Measurements from ENCODE around the gene PAXX.

DNA sequence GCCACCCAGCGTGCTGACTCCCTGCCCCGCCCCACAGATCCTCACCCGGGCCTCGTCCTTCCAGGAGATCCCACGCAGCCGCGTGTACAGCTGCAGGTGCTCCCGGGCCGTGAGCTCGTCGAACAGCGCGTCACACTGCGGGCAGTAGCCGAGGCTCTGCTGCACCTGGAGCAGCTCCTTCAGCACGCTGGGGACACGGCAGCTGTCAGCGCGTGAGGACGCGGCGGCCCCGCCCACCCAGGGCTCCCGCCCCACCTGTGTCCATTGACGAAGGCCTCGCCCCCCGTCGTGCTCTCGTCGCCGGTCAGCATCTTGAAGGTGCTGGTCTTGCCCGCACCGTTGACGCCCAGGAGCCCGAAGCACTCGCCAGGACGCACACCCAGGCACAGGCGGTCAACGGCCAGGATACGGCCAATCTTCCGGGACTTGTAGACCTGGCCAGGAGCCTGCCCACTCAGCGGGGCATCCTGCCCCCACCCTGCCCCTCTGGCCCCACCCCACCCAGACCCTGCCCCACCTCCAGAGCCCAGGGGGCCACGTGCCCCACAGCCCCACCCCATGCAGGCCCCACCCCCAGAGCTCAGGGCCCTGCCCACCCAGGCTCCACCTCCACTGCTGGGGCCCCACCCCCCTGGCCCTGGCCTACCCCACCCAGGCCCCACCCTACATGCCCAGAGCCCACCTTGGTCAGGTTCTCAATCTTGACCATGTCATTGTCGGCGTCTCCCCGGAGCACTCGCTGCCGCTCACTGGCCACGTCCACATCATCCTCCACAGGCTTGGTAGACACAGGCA, 17.9 kb downstream of the PAXX start:
- TF ChIP-seq CTCF (IDR thresholded peaks at IDR 0.05; ENCODE audit: insufficient read depth, low read length, poor library complexity, severe bottlenecking), result no peak
- no peak for TF ChIP-seq EZH2phosphoT487 (conservative IDR thresholded peaks at IDR 0.05; ENCODE audit: low read length)
